Neuronal stem cell (in vitro differentiated cells): ENCODE measurements around the gene PPARG.

ENCODE experiments used
- DNase-seq: peaks from one replicate; pipeline ENCODE4 v3.0.0-alpha.2; 2013; ENCODE audit warnings: low spot score
- H2AFZ ChIP-seq: one replicate; pipeline ENCODE4 v1.6.1; 2013; ENCODE audit warnings: mild to moderate bottlenecking, low read length, inconsistent platforms
- H2AK5ac ChIP-seq: 2 replicates; pipeline ENCODE4 v1.6.1; 2013; ENCODE audit warnings: low read depth, mild to moderate bottlenecking, inconsistent platforms, low read length, moderate library complexity, mixed read lengths
- H2BK120ac ChIP-seq: 2 replicates; pipeline ENCODE4 v1.6.1; 2013; ENCODE audit warnings: low read depth, mild to moderate bottlenecking, inconsistent platforms, low read length, moderate library complexity, mixed read lengths
- H2BK12ac ChIP-seq: one replicate; pipeline ENCODE4 v1.6.1; 2013; ENCODE audit warnings: low read length, inconsistent platforms
- H2BK15ac ChIP-seq: 2 replicates; pipeline ENCODE4 v1.6.1; 2013; ENCODE audit warnings: mild to moderate bottlenecking, low read length, inconsistent platforms, mixed read lengths
- H2BK5ac ChIP-seq: one replicate; pipeline ENCODE4 v1.6.1; 2013; ENCODE audit warnings: inconsistent platforms, mild to moderate bottlenecking, low read length, moderate library complexity
- H3K14ac ChIP-seq: one replicate; pipeline ENCODE4 v1.6.1; 2013; ENCODE audit warnings: low read length, inconsistent platforms
- H3K18ac ChIP-seq: 2 replicates; pipeline ENCODE4 v1.6.1; 2013; ENCODE audit warnings: low read length, inconsistent platforms
- H3K23ac ChIP-seq: 2 replicates; pipeline ENCODE4 v1.6.1; 2013; ENCODE audit warnings: low read depth, mild to moderate bottlenecking, mixed read lengths, low read length, inconsistent platforms; ENCODE audit not compliant: poor library complexity
- H3K27ac ChIP-seq: replicated peaks from 3 replicates; pipeline ENCODE4 v1.5.1; 2013; ENCODE audit warnings: low read length, inconsistent platforms
- H3K27me3 ChIP-seq, 3 experiments: 2 replicates each; pipeline ENCODE4 v1.6.1; 2013; ENCODE audit warnings: low read length in 3 of 3, mild to moderate bottlenecking in 2 of 3, inconsistent platforms in 1 of 3, low read depth in 1 of 3, mixed read lengths in 1 of 3, moderate library complexity in 1 of 3; ENCODE audit not compliant: control insufficient read depth in 3 of 3, insufficient read depth in 3 of 3
- H3K36me3 ChIP-seq, 2 donors: replicated peaks in 1 of 2; 2 replicates each; pipeline ENCODE4 v1.6.1; 2013; ENCODE audit warnings: low read length in 2 of 2; ENCODE audit not compliant: control insufficient read depth in 2 of 2, insufficient read depth in 2 of 2
- H3K4ac ChIP-seq: 2 replicates; pipeline ENCODE4 v1.6.1; 2013; ENCODE audit warnings: inconsistent platforms, mild to moderate bottlenecking, low read length, moderate library complexity
- H3K4me1 ChIP-seq, 2 donors: 1 replicate in 1 of 2; 2 replicates in 1 of 2; pipeline ENCODE4 v1.6.1; 2013; ENCODE audit warnings: low read length in 2 of 2, low read depth in 1 of 2; ENCODE audit not compliant: control insufficient read depth in 2 of 2, insufficient read depth in 1 of 2
- H3K4me2 ChIP-seq: one replicate; pipeline ENCODE4 v1.6.1; 2013; ENCODE audit warnings: mild to moderate bottlenecking, low read length, inconsistent platforms; ENCODE audit not compliant: insufficient read depth, poor library complexity, severe bottlenecking
- H3K4me3 ChIP-seq, 2 donors: 2 replicates each; pipeline ENCODE4 v1.5.1; 2013; ENCODE audit warnings: low read length in 2 of 2, mild to moderate bottlenecking in 2 of 2, inconsistent platforms in 1 of 2, moderate library complexity in 1 of 2
- H3K79me1 ChIP-seq: one replicate; pipeline ENCODE4 v1.6.1; 2013; ENCODE audit warnings: low read depth, mild to moderate bottlenecking, inconsistent platforms, low read length, moderate library complexity
- H3K9ac ChIP-seq: one replicate; pipeline ENCODE4 v1.6.1; 2013; ENCODE audit warnings: mild to moderate bottlenecking, low read depth, low read length, inconsistent platforms; ENCODE audit not compliant: poor library complexity
- H3K9me3 ChIP-seq, 2 donors: replicated peaks in 1 of 2; 2 replicates each; pipeline versions ENCODE3 to v1.6.1; 2013; ENCODE audit warnings: low read length in 2 of 2, mild to moderate bottlenecking in 2 of 2, inconsistent platforms in 1 of 2, low read depth in 1 of 2, mixed read lengths in 1 of 2, moderate library complexity in 1 of 2; ENCODE audit not compliant: control insufficient read depth in 2 of 2, insufficient read depth in 1 of 2
- H4K8ac ChIP-seq: one replicate; pipeline ENCODE4 v1.6.1; 2013; ENCODE audit warnings: low read depth, mild to moderate bottlenecking, inconsistent platforms, low read length, moderate library complexity
- H4K91ac ChIP-seq: one replicate; pipeline ENCODE4 v1.6.1; 2013; ENCODE audit warnings: low read length, low read depth, mild to moderate bottlenecking, inconsistent platforms; ENCODE audit not compliant: poor library complexity
- WGBS, 2 donors: extraction: QIAGEN DNeasy Blood & Tissue Kit; methylation state at CpG; one replicate each; pipeline ENCODE4 v1.1.7; 2013; ENCODE audit warnings: missing lambda C conversion rate in 2 of 2, mixed read lengths in 1 of 2; ENCODE audit not compliant: insufficient read length in 2 of 2, insufficient replicate concordance in 1 of 2; ENCODE audit errors: extremely low coverage in 2 of 2; 5-methylcytosine and 5-hydroxymethylcytosine counted together

PPARG gene

DNA sequence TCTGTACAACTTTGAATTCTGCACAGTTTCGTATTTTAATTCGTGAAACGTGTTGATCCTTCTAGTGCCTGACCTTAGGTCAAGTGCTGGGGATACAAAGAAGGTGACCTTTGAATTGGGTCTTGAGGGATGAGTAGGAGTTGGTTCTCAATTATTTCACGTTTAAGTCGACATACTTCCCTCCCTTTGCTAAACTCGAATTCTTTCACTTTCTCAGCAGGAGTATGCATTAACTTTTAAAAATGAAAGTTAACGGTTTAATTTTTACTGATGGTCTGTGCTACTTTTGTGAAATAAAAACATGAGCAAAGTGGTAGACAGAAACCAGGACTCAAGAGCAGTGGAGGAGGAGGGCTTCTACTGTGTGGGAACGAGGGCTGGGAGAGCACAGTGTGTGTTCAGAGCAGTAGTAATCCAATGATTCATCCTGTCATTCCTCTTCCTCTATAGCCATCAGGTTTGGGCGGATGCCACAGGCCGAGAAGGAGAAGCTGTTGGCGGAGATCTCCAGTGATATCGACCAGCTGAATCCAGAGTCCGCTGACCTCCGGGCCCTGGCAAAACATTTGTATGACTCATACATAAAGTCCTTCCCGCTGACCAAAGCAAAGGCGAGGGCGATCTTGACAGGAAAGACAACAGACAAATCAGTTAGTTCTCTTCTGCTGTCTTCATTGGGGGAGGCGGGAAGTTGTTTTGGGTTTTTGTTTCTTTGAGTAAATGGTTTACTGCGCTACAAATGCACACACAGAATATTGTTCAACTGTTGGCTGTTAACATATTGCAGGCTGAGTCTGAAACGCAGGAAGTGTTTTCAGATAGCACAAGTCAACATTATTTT, 116.8 kb downstream of the PPARG start:
- Histone ChIP-seq H2BK5ac (no peak overlapping the region), H3K36me3 (no peaks in the 10 kb centered on the region), H3K9ac (no peak overlapping the region), H3K27ac (no peak overlapping the region), H3K14ac (no peak overlapping the region), H3K27me3 (no peaks in the 10 kb centered on the region), H3K18ac (no peak overlapping the region), H4K8ac (no peak overlapping the region), H3K4ac (no peak overlapping the region), H2BK12ac (no peak overlapping the region), H3K4me3 (no peak overlapping the region), H3K79me1 (no peaks in the 10 kb centered on the region), H3K4me1 (peaks cover 0 to 6% of the 10 kb centered on the region in 2 donors), H2BK15ac (no peak overlapping the region), H2BK120ac (no peak overlapping the region), H3K4me2 (no peak overlapping the region), H4K91ac (no peak overlapping the region), H2AFZ (peak overlapping the region; percentile 75), H2AK5ac (no peak overlapping the region), H3K23ac (no peak overlapping the region), H3K9me3 (no peaks in the 10 kb centered on the region)
- WGBS, 2 donors = no CpG with 5 or more reads among the region's 20 CpGs
- no peak for DNase-seq

DNA sequence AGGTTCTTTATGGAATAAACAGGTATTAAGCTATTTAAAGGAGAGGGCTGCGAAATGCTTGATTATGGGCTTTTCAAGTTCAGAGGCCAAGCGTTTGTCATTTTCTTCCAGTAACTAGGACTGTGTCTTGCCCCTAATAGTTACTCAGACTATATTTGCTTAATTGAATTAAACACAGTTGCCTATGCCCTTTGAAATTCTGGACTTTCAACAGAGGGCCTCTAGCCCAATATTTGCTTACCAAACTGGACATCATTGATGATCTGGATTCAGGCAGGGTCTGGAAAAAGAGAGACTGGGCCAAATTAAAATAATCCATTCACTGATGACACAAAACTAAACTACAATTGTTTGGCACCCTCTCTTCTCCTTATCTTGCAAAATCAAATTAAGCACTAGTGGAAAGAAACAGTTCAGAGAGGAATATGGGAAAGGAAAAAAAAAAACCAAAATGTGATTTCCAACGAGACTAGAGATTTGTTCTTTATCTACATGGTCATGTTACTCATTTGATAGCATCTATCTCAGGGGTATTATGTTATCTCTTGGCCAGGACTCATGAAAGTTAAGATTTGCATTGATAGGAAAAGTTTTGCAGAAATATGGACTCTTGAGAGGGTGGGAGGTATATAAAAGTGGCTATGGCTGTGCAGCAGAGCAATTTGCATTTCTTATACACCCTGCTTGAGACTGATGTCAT, 120.3 kb downstream of the PPARG start:
- DNase-seq = no peak
- Histone ChIP-seq H3K4me1 (peaks cover 0 to 6% of the 10 kb centered on the region in 2 donors), H3K27ac (no peak overlapping the region), H3K14ac (no peak overlapping the region), H2BK15ac (no peak overlapping the region), H3K4me2 (no peak overlapping the region), H2AK5ac (no peak overlapping the region), H2BK5ac (no peak overlapping the region), H2BK12ac (no peak overlapping the region), H3K36me3 (no peaks in the 10 kb centered on the region), H3K4me3 (no peak overlapping the region), H3K27me3 (no peaks in the 10 kb centered on the region), H3K9ac (no peak overlapping the region), H3K23ac (no peak overlapping the region), H3K18ac (no peak overlapping the region), H4K91ac (no peak overlapping the region), H3K79me1 (no peaks in the 10 kb centered on the region), H2AFZ (no peak overlapping the region), H3K9me3 (no peaks in the 10 kb centered on the region), H2BK120ac (no peak overlapping the region), H4K8ac (no peak overlapping the region), H3K4ac (no peak overlapping the region)
- no CpG with 5 or more reads among the region's 3 CpGs for WGBS, 2 donors

GRCh38 chr3:12409684-12410596, 121.1 kb downstream of the PPARG start:
- H3K4ac ChIP-seq = no peak overlapping the region
- H3K36me3 ChIP-seq = no peaks in the 10 kb centered on the region
- no peak overlapping the region for H3K4me2 ChIP-seq
- no peak overlapping the region for H3K9ac ChIP-seq
- no peak overlapping the region for H3K18ac ChIP-seq
- no peak overlapping the region for H3K4me3 ChIP-seq
- no peak overlapping the region for H2BK5ac ChIP-seq
- H3K79me1 ChIP-seq = no peaks in the 10 kb centered on the region
- WGBS, 2 donors = no CpG with 5 or more reads among the region's 11 CpGs
- DNase-seq = no peak
- H3K14ac ChIP-seq = no peak overlapping the region
- no peak overlapping the region for H2AK5ac ChIP-seq
- H2BK15ac ChIP-seq = no peak overlapping the region
- peaks cover 0 to 6% of the 10 kb centered on the region in 2 donors for H3K4me1 ChIP-seq
- no peak overlapping the region for H2AFZ ChIP-seq
- no peak overlapping the region for H4K8ac ChIP-seq
- H3K9me3 ChIP-seq = no peaks in the 10 kb centered on the region
- no peak overlapping the region for H3K23ac ChIP-seq
- no peak overlapping the region for H2BK12ac ChIP-seq
- H4K91ac ChIP-seq = no peak overlapping the region
- no peak overlapping the region for H3K27ac ChIP-seq
- H3K27me3 ChIP-seq = no peaks in the 10 kb centered on the region
- H2BK120ac ChIP-seq = no peak overlapping the region
